Measurements from ENCODE around the gene INSC. TPM values are rescaled to one million over a fixed set of nuclear protein-coding genes. Genes with fewer than 3 reads are reported as not detected.

The INSC gene
- total and polyA plus RNA-seq, 2 of the 13 experiments (the other 11 are each of a cell fraction or from before 2014, with no cell fraction given) = 0.09 TPM; not detected in 1

DNA sequence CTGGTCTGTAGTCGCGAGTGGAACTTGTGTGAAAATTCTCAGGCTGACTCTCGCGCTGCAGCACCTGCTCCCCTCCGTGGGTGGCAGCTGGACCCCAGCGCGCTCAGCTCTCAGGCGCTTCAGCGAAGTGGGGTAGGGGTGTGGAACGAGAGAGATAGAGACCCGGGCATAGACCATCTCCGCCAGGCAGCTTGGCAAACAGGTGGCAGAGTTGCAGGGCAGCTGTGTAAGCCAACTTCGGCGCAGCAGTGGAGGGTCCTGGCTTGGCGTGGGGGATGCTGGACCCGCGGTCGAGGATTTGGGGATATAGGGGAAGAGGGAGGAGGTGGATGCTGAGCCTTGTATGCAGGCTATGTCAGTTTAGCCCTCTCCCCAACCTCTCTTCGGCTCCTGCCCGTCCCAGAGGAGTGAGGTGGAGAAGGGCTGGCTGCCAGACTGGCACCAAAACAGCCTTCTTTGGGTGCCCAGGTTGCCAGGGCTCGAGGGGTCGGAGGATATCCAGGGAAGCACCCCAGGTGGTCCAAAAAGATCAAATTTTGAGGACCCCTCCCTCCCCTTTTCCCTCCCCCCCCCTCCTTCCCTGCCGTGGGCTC lies 42.1 kb upstream of the INSC start (continued):
- TF ChIP-seq, protein P1, sequence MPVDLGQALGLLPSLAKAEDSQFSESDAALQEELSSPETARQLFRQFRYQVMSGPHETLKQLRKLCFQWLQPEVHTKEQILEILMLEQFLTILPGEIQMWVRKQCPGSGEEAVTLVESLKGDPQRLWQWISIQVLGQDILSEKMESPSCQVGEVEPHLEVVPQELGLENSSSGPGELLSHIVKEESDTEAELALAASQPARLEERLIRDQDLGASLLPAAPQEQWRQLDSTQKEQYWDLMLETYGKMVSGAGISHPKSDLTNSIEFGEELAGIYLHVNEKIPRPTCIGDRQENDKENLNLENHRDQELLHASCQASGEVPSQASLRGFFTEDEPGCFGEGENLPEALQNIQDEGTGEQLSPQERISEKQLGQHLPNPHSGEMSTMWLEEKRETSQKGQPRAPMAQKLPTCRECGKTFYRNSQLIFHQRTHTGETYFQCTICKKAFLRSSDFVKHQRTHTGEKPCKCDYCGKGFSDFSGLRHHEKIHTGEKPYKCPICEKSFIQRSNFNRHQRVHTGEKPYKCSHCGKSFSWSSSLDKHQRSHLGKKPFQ (CRISPR knock-in tag; IDR thresholded peaks at IDR 0.05; ENCODE audit: insufficient replicate concordance) = no peak
- no peak for TF ChIP-seq SRY (CRISPR knock-in tag; IDR thresholded peaks at IDR 0.05)
- TF ChIP-seq, protein P2, sequence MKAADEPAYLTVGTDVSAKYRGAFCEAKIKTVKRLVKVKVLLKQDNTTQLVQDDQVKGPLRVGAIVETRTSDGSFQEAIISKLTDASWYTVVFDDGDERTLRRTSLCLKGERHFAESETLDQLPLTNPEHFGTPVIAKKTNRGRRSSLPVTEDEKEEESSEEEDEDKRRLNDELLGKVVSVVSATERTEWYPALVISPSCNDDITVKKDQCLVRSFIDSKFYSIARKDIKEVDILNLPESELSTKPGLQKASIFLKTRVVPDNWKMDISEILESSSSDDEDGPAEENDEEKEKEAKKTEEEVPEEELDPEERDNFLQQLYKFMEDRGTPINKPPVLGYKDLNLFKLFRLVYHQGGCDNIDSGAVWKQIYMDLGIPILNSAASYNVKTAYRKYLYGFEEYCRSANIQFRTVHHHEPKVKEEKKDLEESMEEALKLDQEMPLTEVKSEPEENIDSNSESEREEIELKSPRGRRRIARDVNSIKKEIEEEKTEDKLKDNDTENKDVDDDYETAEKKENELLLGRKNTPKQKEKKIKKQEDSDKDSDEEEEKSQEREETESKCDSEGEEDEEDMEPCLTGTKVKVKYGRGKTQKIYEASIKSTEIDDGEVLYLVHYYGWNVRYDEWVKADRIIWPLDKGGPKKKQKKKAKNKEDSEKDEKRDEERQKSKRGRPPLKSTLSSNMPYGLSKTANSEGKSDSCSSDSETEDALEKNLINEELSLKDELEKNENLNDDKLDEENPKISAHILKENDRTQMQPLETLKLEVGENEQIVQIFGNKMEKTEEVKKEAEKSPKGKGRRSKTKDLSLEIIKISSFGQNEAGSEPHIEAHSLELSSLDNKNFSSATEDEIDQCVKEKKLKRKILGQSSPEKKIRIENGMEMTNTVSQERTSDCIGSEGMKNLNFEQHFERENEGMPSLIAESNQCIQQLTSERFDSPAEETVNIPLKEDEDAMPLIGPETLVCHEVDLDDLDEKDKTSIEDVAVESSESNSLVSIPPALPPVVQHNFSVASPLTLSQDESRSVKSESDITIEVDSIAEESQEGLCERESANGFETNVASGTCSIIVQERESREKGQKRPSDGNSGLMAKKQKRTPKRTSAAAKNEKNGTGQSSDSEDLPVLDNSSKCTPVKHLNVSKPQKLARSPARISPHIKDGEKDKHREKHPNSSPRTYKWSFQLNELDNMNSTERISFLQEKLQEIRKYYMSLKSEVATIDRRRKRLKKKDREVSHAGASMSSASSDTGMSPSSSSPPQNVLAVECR (CRISPR knock-in tag; IDR thresholded peaks at IDR 0.05; ENCODE audit: borderline replicate concordance) = no peak
- no peak for TF ChIP-seq ZBTB21 (CRISPR knock-in tag; IDR thresholded peaks at IDR 0.05)

Data from HepG2 (cell line).